MM.1S (cell line): ENCODE data around the gene APOBEC3B.

Experiments used
- DNase-seq: peaks from one replicate; pipeline ENCODE4 v3.0.0-alpha.2; 2015
- H2AFZ ChIP-seq: fragments of 300-600 bp; sonication (generic); 2 replicates; pipeline ENCODE4 v1.6.0; 2016; ENCODE audit warnings: antibody characterized with exemption, low read length
- H3F3A ChIP-seq: fragments of 300-600 bp; sonication (generic); 2 replicates; pipeline ENCODE4 v1.6.1; 2016; ENCODE audit warnings: mild to moderate bottlenecking, antibody characterized with exemption, low read length, moderate library complexity, mixed read lengths; ENCODE audit not compliant: insufficient read depth
- H3K27ac ChIP-seq: fragments of 300-600 bp; sonication (generic); 2 replicates; pipeline ENCODE4 v1.5.1; 2016; ENCODE audit warnings: mild to moderate bottlenecking, low read length
- H3K27me3 ChIP-seq: fragments of 300-600 bp; sonication (generic); replicated peaks from 2 replicates; pipeline ENCODE4 v1.6.0; 2016; ENCODE audit warnings: low read length; ENCODE audit not compliant: insufficient read depth
- H3K36me3 ChIP-seq: fragments of 300-600 bp; sonication (generic); replicated peaks from 2 replicates; pipeline ENCODE4 v1.6.1; 2016; ENCODE audit warnings: mild to moderate bottlenecking, low read length, mixed read lengths; ENCODE audit not compliant: insufficient read depth
- H3K4me1 ChIP-seq: fragments of 300-600 bp; sonication (generic); 2 replicates; pipeline ENCODE4 v1.6.1; 2016; ENCODE audit warnings: low read length, mixed read lengths
- H3K4me2 ChIP-seq: fragments of 300-600 bp; sonication (generic); 2 replicates; pipeline ENCODE4 v1.6.0; 2016; ENCODE audit warnings: low read depth, low read length
- H3K4me3 ChIP-seq: fragments of 300-600 bp; sonication (generic); 2 replicates; pipeline ENCODE4 v1.5.1; 2016; ENCODE audit warnings: low read length, mixed read lengths
- H3K79me2 ChIP-seq: fragments of 300-600 bp; sonication (generic); 2 replicates; pipeline ENCODE4 v1.6.1; 2016; ENCODE audit warnings: mixed run types, low read length, mixed read lengths
- H3K9ac ChIP-seq: fragments of 300-600 bp; sonication (generic); 2 replicates; pipeline ENCODE4 v1.6.1; 2016; ENCODE audit warnings: low read length, mixed read lengths
- H3K9me2 ChIP-seq: fragments of 300-600 bp; sonication (generic); replicated peaks from 2 replicates; pipeline ENCODE4 v1.6.1; 2016; ENCODE audit warnings: mild to moderate bottlenecking, low read length, mixed read lengths; ENCODE audit not compliant: insufficient read depth
- H3K9me3 ChIP-seq: fragments of 300-600 bp; sonication (generic); replicated peaks from 2 replicates; pipeline ENCODE4 v1.6.1; 2016; ENCODE audit warnings: mild to moderate bottlenecking, low read length, mixed read lengths; ENCODE audit not compliant: insufficient read depth
- H4K20me1 ChIP-seq: fragments of 300-600 bp; sonication (generic); 2 replicates; pipeline ENCODE4 v1.6.1; 2016; ENCODE audit warnings: mild to moderate bottlenecking, low read length, moderate library complexity, mixed read lengths; ENCODE audit not compliant: insufficient read depth
- EZH2 ChIP-seq: fragments of 300-600 bp; sonication (generic); optimal IDR thresholded peaks from 2 replicates; pipeline ENCODE3; 2017; ENCODE audit warnings: low read depth, mild to moderate bottlenecking, antibody characterized with exemption, low read length, mixed read lengths
- EZH2phosphoT487 ChIP-seq: fragments of 300-600 bp; sonication (generic); IDR thresholded peaks from 2 replicates; pipeline ENCODE4 v1.6.1; 2018; ENCODE audit warnings: antibody characterized with exemption, low read length
- TF ChIP-seq, protein P1 (sequence below): fragments of 300-600 bp; sonication (generic); IDR thresholded peaks from 2 replicates; pipeline ENCODE4 v1.5.1; 2016; ENCODE audit warnings: antibody characterized with exemption, low read length, mixed read lengths

APOBEC3B gene

DNA sequence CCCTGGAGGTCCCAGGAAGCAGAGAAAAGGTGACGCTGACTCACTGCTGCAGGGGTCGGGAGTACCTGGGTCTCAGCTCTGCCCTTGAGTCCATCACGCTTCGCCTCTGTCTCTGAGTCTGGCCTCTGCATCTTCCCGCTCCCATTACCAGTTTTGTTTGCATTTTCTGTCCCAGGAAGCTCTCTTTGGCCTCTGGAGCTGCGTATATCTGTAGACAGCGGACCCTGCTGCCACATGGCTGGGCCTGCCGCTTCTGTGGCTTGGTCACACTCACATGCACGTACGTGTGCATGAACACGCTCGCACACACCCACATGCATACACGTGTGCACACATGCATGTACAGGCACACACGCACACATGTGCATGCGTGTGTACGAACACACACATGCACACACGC is 45.6 kb upstream of the APOBEC3B start:
- Histone ChIP-seq H3K27ac (no peak overlapping the region), H2AFZ (peak overlapping the region; percentile 65; the same call in 1 of the 2 replicates), H3K4me1 (peaks cover 21% of the 10 kb centered on the region), H3K9ac (no peak overlapping the region), H3K9me3 (no peaks in the 10 kb centered on the region), H3F3A (peaks cover 11% of the 10 kb centered on the region), H3K36me3 (no peaks in the 10 kb centered on the region), H4K20me1 (no peaks in the 10 kb centered on the region), H3K4me3 (no peak overlapping the region), H3K4me2 (peak overlapping the region; percentile 42; the same call in 1 of the 2 replicates), H3K9me2 (no peaks in the 10 kb centered on the region), H3K27me3 (no peaks in the 10 kb centered on the region), H3K79me2 (no peaks in the 10 kb centered on the region)
- TF ChIP-seq EZH2phosphoT487 (no peak), EZH2 (no peak)
- TF ChIP-seq, protein P1, sequence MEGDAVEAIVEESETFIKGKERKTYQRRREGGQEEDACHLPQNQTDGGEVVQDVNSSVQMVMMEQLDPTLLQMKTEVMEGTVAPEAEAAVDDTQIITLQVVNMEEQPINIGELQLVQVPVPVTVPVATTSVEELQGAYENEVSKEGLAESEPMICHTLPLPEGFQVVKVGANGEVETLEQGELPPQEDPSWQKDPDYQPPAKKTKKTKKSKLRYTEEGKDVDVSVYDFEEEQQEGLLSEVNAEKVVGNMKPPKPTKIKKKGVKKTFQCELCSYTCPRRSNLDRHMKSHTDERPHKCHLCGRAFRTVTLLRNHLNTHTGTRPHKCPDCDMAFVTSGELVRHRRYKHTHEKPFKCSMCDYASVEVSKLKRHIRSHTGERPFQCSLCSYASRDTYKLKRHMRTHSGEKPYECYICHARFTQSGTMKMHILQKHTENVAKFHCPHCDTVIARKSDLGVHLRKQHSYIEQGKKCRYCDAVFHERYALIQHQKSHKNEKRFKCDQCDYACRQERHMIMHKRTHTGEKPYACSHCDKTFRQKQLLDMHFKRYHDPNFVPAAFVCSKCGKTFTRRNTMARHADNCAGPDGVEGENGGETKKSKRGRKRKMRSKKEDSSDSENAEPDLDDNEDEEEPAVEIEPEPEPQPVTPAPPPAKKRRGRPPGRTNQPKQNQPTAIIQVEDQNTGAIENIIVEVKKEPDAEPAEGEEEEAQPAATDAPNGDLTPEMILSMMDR: no peak
- DNase-seq: no peak

DNA sequence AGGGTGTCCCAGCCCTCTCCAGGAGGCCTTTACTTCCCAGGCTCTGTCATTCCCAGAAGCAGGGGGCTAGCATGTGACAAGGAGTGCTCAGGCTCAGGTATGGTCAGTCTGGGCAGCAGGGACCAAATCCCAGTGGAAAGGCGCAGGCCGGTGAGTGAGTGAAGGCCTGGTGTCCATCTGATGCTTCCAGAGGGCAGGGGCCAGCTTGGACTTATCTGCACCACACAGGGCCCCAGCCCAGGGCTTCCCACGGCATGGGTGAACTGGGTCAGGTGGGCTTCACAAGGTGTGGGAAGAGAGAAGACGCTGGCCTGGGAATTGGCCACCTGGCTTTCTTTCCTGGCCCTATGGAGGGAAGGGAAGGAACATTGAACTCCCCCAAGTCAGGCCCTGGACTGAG is 45.1 kb upstream of the APOBEC3B start:
- Histone ChIP-seq H3K9me2 (no peaks in the 10 kb centered on the region), H4K20me1 (no peaks in the 10 kb centered on the region), H2AFZ (no peak overlapping the region), H3K36me3 (no peaks in the 10 kb centered on the region), H3K4me2 (no peak overlapping the region), H3K4me1 (peaks cover 26% of the 10 kb centered on the region), H3F3A (peaks cover 15% of the 10 kb centered on the region), H3K79me2 (no peaks in the 10 kb centered on the region), H3K27ac (no peak overlapping the region), H3K4me3 (no peak overlapping the region), H3K27me3 (no peaks in the 10 kb centered on the region), H3K9me3 (no peaks in the 10 kb centered on the region), H3K9ac (no peak overlapping the region)
- no peak for DNase-seq
- no peak for TF ChIP-seq EZH2phosphoT487
- TF ChIP-seq EZH2: no peak
- TF ChIP-seq, protein P1: no peak

DNA sequence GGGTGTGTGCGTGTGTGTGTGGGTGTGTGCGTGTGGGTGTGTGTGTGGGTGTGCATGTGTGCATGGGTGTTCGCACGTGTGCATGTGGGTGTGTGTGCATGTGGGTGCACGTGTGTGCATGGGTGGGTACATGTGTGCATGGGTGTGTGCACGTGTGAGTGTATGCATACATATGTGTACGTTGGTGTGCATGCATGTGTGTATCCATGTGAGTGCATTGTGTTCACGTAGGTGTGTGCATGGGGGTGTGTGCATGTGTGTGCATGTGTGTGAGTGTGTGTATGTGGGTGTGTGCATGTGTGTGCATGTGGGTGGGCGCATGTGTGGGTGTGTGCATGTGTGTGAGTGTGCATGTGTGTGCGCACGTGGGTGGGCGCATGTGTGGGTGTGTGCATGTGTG is 44.6 kb upstream of the APOBEC3B start:
- H3K9ac ChIP-seq: no peak overlapping the region
- no peaks in the 10 kb centered on the region for H3K79me2 ChIP-seq
- peaks cover 15% of the 10 kb centered on the region for H3F3A ChIP-seq
- H3K36me3 ChIP-seq: no peaks in the 10 kb centered on the region
- peaks cover 27% of the 10 kb centered on the region for H3K4me1 ChIP-seq
- H3K9me3 ChIP-seq: no peaks in the 10 kb centered on the region
- no peak overlapping the region for H3K27ac ChIP-seq
- H4K20me1 ChIP-seq: no peaks in the 10 kb centered on the region
- H2AFZ ChIP-seq: no peak overlapping the region
- H3K4me3 ChIP-seq: no peak overlapping the region
- TF ChIP-seq EZH2: no peak
- TF ChIP-seq, protein P1: no peak
- no peak for TF ChIP-seq EZH2phosphoT487
- no peaks in the 10 kb centered on the region for H3K9me2 ChIP-seq
- no peak overlapping the region for H3K4me2 ChIP-seq
- no peak for DNase-seq
- H3K27me3 ChIP-seq: 0 out of 2 replicates have a peak, but pooled peaks cover under 1% of the 10 kb centered on the region
